ENCODE data around the gene RBM4. TPM values are rescaled to one million over a fixed set of nuclear protein-coding genes. Genes with fewer than 3 reads are reported as not detected.

Gene RBM4
- total and polyA plus RNA-seq, 2 of the 13 experiments (the other 11 are each of a cell fraction or from before 2014, with no cell fraction given), result 126 to 136 TPM

DNA sequence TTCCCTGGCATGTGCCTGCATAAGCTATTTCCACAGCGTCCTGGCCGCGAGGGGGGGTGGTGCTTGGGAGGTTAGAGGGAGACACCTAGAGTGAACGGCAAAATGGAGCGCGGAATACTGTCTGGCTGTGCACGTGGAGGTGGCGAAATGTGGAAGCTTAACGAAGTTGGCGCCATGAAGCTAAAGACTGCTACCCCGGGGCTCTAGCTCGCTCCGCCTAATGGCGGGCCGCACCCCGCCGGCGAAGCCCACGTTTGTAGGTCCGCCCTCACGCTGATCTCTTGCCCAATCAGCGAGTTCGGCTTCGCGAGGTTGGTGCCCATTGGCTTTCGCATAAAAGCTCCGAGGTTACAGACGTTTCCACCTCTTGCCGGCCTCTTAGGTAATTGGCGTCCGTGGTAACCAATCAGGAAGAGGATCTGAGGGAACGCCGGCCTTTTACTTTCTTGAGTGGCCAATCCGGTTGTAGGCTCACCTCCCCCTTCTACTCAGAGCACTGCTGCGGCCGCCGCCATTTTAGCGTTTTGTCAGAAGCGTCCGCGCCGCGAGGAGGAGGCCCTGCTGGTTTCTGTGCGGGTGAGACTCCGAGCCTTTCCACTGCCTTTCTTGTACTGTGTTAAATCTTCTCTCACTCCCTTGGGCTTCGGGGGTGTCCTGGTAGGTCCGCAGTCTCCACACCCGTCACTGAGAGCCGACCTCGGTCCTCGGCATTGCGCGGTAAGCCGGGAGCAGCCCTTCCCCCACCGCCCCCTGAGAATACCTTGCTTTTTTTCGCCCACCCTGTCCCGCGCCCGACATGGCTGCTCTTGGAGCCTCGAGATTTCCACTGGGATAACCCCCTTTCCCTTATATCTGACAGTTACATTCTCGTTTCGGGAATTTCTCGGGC, at the start of gene RBM4 (continued):
- TF ChIP-seq, protein P1, sequence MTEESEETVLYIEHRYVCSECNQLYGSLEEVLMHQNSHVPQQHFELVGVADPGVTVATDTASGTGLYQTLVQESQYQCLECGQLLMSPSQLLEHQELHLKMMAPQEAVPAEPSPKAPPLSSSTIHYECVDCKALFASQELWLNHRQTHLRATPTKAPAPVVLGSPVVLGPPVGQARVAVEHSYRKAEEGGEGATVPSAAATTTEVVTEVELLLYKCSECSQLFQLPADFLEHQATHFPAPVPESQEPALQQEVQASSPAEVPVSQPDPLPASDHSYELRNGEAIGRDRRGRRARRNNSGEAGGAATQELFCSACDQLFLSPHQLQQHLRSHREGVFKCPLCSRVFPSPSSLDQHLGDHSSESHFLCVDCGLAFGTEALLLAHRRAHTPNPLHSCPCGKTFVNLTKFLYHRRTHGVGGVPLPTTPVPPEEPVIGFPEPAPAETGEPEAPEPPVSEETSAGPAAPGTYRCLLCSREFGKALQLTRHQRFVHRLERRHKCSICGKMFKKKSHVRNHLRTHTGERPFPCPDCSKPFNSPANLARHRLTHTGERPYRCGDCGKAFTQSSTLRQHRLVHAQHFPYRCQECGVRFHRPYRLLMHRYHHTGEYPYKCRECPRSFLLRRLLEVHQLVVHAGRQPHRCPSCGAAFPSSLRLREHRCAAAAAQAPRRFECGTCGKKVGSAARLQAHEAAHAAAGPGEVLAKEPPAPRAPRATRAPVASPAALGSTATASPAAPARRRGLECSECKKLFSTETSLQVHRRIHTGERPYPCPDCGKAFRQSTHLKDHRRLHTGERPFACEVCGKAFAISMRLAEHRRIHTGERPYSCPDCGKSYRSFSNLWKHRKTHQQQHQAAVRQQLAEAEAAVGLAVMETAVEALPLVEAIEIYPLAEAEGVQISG (CRISPR knock-in tag; IDR thresholded peaks at IDR 0.05), result 0 out of 2 replicates have a peak, but pooled peaks have one; percentile 24
- TF ChIP-seq SMARCE1 (IDR thresholded peaks at IDR 0.05; ENCODE audit: borderline replicate concordance), result no peak
- TF ChIP-seq RFXANK (CRISPR knock-in tag; IDR thresholded peaks at IDR 0.05), result no peak
- TF ChIP-seq, protein P2, sequence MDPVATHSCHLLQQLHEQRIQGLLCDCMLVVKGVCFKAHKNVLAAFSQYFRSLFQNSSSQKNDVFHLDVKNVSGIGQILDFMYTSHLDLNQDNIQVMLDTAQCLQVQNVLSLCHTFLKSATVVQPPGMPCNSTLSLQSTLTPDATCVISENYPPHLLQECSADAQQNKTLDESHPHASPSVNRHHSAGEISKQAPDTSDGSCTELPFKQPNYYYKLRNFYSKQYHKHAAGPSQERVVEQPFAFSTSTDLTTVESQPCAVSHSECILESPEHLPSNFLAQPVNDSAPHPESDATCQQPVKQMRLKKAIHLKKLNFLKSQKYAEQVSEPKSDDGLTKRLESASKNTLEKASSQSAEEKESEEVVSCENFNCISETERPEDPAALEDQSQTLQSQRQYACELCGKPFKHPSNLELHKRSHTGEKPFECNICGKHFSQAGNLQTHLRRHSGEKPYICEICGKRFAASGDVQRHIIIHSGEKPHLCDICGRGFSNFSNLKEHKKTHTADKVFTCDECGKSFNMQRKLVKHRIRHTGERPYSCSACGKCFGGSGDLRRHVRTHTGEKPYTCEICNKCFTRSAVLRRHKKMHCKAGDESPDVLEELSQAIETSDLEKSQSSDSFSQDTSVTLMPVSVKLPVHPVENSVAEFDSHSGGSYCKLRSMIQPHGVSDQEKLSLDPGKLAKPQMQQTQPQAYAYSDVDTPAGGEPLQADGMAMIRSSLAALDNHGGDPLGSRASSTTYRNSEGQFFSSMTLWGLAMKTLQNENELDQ (CRISPR knock-in tag; IDR thresholded peaks at IDR 0.05; ENCODE audit: borderline replicate concordance), result peak; percentile 18; the same call in 1 of the 2 replicates
- TF ChIP-seq ZMYM4 (CRISPR knock-in tag; IDR thresholded peaks at IDR 0.05), result peak; percentile 55
- TF ChIP-seq, protein P3, sequence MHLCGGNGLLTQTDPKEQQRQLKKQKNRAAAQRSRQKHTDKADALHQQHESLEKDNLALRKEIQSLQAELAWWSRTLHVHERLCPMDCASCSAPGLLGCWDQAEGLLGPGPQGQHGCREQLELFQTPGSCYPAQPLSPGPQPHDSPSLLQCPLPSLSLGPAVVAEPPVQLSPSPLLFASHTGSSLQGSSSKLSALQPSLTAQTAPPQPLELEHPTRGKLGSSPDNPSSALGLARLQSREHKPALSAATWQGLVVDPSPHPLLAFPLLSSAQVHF (CRISPR knock-in tag; IDR thresholded peaks at IDR 0.05), result no peak
- TF ChIP-seq ZC3H13 (CRISPR knock-in tag; IDR thresholded peaks at IDR 0.05), result peak; percentile 69; the same call in 1 of the 2 replicates
- TF ChIP-seq, protein P4, sequence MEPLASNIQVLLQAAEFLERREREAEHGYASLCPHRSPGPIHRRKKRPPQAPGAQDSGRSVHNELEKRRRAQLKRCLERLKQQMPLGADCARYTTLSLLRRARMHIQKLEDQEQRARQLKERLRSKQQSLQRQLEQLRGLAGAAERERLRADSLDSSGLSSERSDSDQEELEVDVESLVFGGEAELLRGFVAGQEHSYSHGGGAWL (CRISPR knock-in tag; IDR thresholded peaks at IDR 0.05), result no peak
- TF ChIP-seq SIX1 (CRISPR knock-in tag; IDR thresholded peaks at IDR 0.05; ENCODE audit: borderline replicate concordance), result no peak
- peak; percentile 42; the same call in 1 of the 2 replicates for TF ChIP-seq SMAD1 (CRISPR knock-in tag; IDR thresholded peaks at IDR 0.05; ENCODE audit: borderline replicate concordance, low read depth)
- TF ChIP-seq, protein P5, sequence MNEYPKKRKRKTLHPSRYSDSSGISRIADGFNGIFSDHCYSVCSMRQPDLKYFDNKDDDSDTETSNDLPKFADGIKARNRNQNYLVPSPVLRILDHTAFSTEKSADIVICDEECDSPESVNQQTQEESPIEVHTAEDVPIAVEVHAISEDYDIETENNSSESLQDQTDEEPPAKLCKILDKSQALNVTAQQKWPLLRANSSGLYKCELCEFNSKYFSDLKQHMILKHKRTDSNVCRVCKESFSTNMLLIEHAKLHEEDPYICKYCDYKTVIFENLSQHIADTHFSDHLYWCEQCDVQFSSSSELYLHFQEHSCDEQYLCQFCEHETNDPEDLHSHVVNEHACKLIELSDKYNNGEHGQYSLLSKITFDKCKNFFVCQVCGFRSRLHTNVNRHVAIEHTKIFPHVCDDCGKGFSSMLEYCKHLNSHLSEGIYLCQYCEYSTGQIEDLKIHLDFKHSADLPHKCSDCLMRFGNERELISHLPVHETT (CRISPR knock-in tag; conservative IDR thresholded peaks at IDR 0.05), result 0 out of 2 replicates have a peak, but pooled peaks have one; percentile 17
- TF ChIP-seq, protein P6, sequence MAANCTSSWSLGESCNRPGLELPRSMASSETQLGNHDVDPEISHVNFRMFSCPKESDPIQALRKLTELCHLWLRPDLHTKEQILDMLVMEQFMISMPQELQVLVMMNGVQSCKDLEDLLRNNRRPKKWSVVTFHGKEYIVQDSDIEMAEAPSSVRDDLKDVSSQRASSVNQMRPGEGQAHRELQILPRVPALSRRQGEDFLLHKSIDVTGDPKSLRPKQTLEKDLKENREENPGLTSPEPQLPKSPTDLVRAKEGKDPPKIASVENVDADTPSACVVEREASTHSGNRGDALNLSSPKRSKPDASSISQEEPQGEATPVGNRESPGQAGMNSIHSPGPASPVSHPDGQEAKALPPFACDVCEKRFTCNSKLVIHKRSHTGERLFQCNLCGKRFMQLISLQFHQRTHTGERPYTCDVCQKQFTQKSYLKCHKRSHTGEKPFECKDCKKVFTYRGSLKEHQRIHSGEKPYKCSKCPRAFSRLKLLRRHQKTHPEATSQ (CRISPR knock-in tag; IDR thresholded peaks at IDR 0.05; ENCODE audit: borderline replicate concordance), result no peak
- TF ChIP-seq MTA3 (CRISPR knock-in tag; IDR thresholded peaks at IDR 0.05), result no peak
- no peak for TF ChIP-seq FLYWCH1 (CRISPR knock-in tag; IDR thresholded peaks at IDR 0.05)
- TF ChIP-seq ZBTB1 (CRISPR knock-in tag; IDR thresholded peaks at IDR 0.05; ENCODE audit: borderline replicate concordance), result no peak
- TF ChIP-seq TBP (CRISPR knock-in tag; IDR thresholded peaks at IDR 0.05), result no peak

All from HepG2 (cell line).